Heart left ventricle (tissue), 16 donors: ENCODE data around the gene DTX1. TPM values are rescaled to one million over a fixed set of nuclear protein-coding genes. Genes with fewer than 3 reads are reported as not detected.
A peak's percentile ranks its signal among the peaks of the same experiment; 100 is the strongest.

Source experiments
- ATAC-seq, 4 donors: fragments of 200-7000 bp; cut with Tn5 transposase; one replicate each; pipeline ENCODE4 v1.9.1; 2020 to 2022; ENCODE audit warnings: moderate library complexity in 4 of 4, mild to moderate bottlenecking in 3 of 4, moderate number of reproducible peaks in 1 of 4
- DNase-seq, 5 donors: peaks; one replicate each; pipeline ENCODE4 v3.0.0-alpha.2; 2020
- H3K27ac ChIP-seq, 12 donors: fragments of 200-600 bp; sonication (generic) in 4 of 12; one replicate each; pipeline versions ENCODE4 v1.5.0 to v1.8.0; 2016 to 2022; ENCODE audit warnings: mild to moderate bottlenecking in 2 of 12
- H3K27me3 ChIP-seq, 9 donors: fragments of 200-600 bp; sonication (generic) in 2 of 9; one replicate each; pipeline versions ENCODE4 v1.5.1 to v1.8.0; 2016 to 2022; ENCODE audit warnings: mild to moderate bottlenecking in 3 of 9
- H3K36me3 ChIP-seq, 9 donors: fragments of 200-600 bp; sonication (generic) in 2 of 9; one replicate each; pipeline versions ENCODE4 v1.5.0 to v1.8.0; 2018 to 2022; ENCODE audit warnings: mild to moderate bottlenecking in 2 of 9
- H3K4me1 ChIP-seq, 12 donors: fragments of 200-600 bp; sonication (generic) in 4 of 12; one replicate each; pipeline versions ENCODE4 v1.5.0 to v1.8.0; 2016 to 2022; ENCODE audit warnings: mild to moderate bottlenecking in 3 of 12
- H3K4me3 ChIP-seq, 12 donors: fragments of 200-600 bp; sonication (generic) in 4 of 12; one replicate each; pipeline versions ENCODE4 v1.5.0 to v1.8.0; 2017 to 2022; ENCODE audit warnings: mild to moderate bottlenecking in 9 of 12, moderate library complexity in 4 of 12
- H3K9me3 ChIP-seq, 12 donors: fragments of 200-600 bp; sonication (generic) in 4 of 12; one replicate each; pipeline versions ENCODE4 v1.5.0 to v1.8.0; 2016 to 2022; ENCODE audit warnings: mild to moderate bottlenecking in 1 of 12
- POLR2A ChIP-seq, 2 donors: fragments of 450-650 bp; IDR thresholded peaks; one replicate each; pipeline ENCODE4 v1.6.1; 2017; ENCODE audit warnings: antibody characterized with exemption in 2 of 2, mild to moderate bottlenecking in 2 of 2, moderate library complexity in 2 of 2
- WGBS, 4 donors: extraction: QIAGEN DNeasy Blood & Tissue Kit in 2 of 4; methylation state at CpG; one replicate each; pipeline versions ENCODE4 v1.1.5 to v1.1.7; 2013 to 2018; 5-methylcytosine and 5-hydroxymethylcytosine counted together
- intact Hi-C, 10 donors: fragments of 100-400 bp; cut with DNase I; formaldehyde crosslinking; loops; one replicate each; pipeline versions ENCODE4 v1.11.1 to v1.14.2; 2022
- polyA plus RNA-seq, 2 donors: library from polyadenylated mRNA; stranded (reverse); fragments of 200-250 nt; gene quantifications; one replicate each; pipeline ENCODE4 v1.2.3, GENCODE V29; 2013
- total RNA-seq, 9 donors: library from RNA; depleted of rRNA in 2 of 9; stranded (reverse); fragments of >200 nt in 2 of 9; fragmentation: NEBNext Ultra II Directional in 3 of 9; extraction: Animal tissue kit (Norgen Biotek cat#: 25700) in 3 of 9; gene quantifications; one replicate each; pipeline versions ENCODE4 v1.1.0 to v1.2.4, GENCODE V29; 2016 to 2023
- TF ChIP-seq, protein P1 (sequence below), 12 donors: fragments of 200-600 bp; sonication (generic) in 4 of 12; IDR thresholded peaks; one replicate each; pipeline versions ENCODE4 v1.5.0 to v1.8.0; 2018 to 2022; ENCODE audit warnings: antibody characterized with exemption in 12 of 12, mild to moderate bottlenecking in 5 of 12
- donor health status: ischemic (EF 13 %, LVEDD 7.1; RV severe dilation, severe dysfunction).
- donor health status: healthy with polysubstance abuse.
- donor health status: DM: no; HTN: yes; CAD: no.
- donor health status: DM: no; HTN: no; CAD: no.
- donor health status: ischemic (EF 25% LVEDD 6.9; RV normal size, moderate dysfunction).
- donor health status: ischemic (EF 25% LVEDD 5.7; RV mildly dilated, moderate dysfunction).
- donor health status: healthy.
- donor health status: DM: yes; HTN: yes; CAD: no.
- donor health status: ischemic (EF 35%, LVEDD 5.7; RV mildly dilated, moderate dysfunction).
- donor health status: nonischemic (EF 11% LVEDD 7.7; RV severe dilation, severe dysfunction).
- donor health status: DM: yes; HTN: yes; CAD: no.
- donor health status: PGD.
- donor health status: ischemic (EF 29% LVEDD 5.4; RV normal size, mild dysfunction).
- donor health status: nonischemic (EF 23%, LVEDD 6.1; RV moderate dilation, normal function).

Gene DTX1
- total and polyA plus RNA-seq, 11 donors, result 0.50 to 3.2 (median 1.8) TPM

DNA sequence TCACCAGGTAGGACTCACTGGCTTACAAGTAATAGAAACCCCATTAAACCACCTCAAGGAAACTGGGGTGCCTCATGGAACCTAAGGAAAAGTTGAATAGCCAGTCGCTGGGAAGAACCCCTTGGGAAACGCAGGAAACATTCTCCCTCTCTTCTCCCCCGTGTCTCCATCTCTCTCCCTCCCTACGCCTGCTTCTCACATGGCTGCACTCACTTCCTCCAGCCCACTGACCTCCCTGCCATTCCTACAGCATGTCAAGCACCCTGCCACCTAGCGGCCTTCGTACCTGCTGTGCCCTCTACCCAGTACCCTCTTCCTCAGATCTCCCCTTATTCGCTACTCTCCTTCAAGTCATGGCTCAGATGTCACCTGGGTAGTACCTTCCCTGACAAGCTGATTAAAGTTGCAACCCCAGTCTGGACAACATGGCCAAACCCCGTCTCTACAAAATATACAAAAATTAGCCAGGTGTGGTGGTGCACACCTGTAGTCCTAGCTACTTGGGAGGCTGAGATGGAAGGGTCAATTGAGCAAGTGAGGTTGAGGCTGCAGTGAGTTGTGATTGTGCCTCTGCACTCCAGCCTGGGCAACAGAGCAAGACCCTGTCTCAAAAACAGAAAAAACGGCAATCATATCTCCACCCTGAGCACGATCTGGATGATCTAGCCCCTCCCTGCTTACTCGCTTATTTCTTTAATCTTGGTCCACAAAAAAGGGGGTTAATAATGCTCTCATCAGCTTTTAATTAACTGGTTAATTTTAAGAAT lies 6.4 kb upstream of the DTX1 start:
- 46 to 55% (median 48%) methylated on average over 11 of the region's 11 CpGs for WGBS, 4 donors
- no peak for ATAC-seq
- Histone ChIP-seq H3K27ac (no peak overlapping the region), H3K36me3 (no peaks in the 10 kb centered on the region), H3K9me3 (no peaks in the 10 kb centered on the region), H3K4me3 (no peak overlapping the region), H3K4me1 (no peaks in the 10 kb centered on the region), H3K27me3 (peaks cover 0 to 21% (median 4%) of the 10 kb centered on the region in 9 donors)
- DNase-seq, result no peak
- TF ChIP-seq, protein P1, sequence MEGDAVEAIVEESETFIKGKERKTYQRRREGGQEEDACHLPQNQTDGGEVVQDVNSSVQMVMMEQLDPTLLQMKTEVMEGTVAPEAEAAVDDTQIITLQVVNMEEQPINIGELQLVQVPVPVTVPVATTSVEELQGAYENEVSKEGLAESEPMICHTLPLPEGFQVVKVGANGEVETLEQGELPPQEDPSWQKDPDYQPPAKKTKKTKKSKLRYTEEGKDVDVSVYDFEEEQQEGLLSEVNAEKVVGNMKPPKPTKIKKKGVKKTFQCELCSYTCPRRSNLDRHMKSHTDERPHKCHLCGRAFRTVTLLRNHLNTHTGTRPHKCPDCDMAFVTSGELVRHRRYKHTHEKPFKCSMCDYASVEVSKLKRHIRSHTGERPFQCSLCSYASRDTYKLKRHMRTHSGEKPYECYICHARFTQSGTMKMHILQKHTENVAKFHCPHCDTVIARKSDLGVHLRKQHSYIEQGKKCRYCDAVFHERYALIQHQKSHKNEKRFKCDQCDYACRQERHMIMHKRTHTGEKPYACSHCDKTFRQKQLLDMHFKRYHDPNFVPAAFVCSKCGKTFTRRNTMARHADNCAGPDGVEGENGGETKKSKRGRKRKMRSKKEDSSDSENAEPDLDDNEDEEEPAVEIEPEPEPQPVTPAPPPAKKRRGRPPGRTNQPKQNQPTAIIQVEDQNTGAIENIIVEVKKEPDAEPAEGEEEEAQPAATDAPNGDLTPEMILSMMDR (IDR thresholded peaks at IDR 0.05), result peak in 2 of 12 donors; percentile 9 to 20
- no peak for TF ChIP-seq POLR2A (IDR thresholded peaks at IDR 0.05)
- intact Hi-C loops, result loop anchor here (2.0 to 5.0 kb wide), 9 partner anchors 47 to 125 kb away; no protein-coding TSS in a partner anchor

DNA sequence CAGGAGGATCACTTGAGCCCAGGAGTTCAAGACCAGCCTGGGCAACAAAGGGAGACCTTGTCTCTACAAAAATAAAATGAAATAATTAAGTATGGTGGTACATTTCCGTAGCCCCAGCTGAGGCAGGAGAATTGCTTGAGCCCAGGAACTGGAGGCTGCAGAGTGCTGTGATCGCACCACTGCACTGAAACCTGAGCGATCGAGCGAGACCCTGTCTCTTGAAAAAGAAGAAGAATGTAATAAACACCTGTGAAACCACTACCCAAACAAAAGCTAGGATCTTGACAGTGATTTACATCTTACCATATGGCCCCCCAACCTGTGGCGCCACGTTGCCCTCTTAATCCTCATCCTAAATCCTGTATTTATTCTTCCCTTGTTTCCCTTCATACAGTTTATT lies 5.7 kb upstream of the DTX1 start:
- Histone ChIP-seq H3K9me3 (no peaks in the 10 kb centered on the region), H3K27me3 (peaks cover 0 to 27% (median 5%) of the 10 kb centered on the region in 9 donors), H3K36me3 (no peaks in the 10 kb centered on the region), H3K4me1 (no peaks in the 10 kb centered on the region), H3K27ac (no peak overlapping the region), H3K4me3 (no peak overlapping the region)
- WGBS, 4 donors, result 87 to 95% (median 88%) methylated on average over 7 of the region's 7 CpGs
- TF ChIP-seq, protein P1 (IDR thresholded peaks at IDR 0.05), result no peak
- TF ChIP-seq POLR2A (IDR thresholded peaks at IDR 0.05), result no peak
- ATAC-seq (no peak), DNase-seq (no peak)
- intact Hi-C loops, result loop anchor here in 2 of 10 donors (2.0 to 5.0 kb wide), 3 partner anchors 47 to 122 kb away; no protein-coding TSS in a partner anchor

DNA sequence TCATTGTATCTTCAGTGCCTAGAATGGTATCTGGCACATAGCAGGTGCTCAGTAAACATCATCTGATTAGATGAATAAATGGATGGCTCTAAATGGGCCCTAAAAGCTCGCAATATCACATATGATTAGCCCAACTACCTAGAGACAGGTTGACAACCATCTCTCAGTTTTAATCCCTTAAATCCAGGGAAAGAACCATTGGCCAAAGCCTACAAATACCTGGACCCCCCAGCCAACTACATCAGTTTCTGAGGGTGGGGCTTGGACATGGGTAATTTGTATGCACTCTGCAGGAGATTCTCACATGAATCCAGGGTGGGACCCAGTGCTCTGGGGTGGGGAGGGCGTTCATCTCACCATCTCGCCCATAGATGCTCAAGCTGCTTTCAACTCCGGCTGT lies 4.8 kb upstream of the DTX1 start:
- no peak for DNase-seq
- Histone ChIP-seq H3K36me3 (no peaks in the 10 kb centered on the region), H3K9me3 (no peaks in the 10 kb centered on the region), H3K27ac (no peak overlapping the region), H3K27me3 (peaks cover 4 to 37% (median 13%) of the 10 kb centered on the region in 9 donors), H3K4me3 (no peak overlapping the region), H3K4me1 (peaks cover 0 to 7% (median 1%) of the 10 kb centered on the region in 12 donors)
- no peak for ATAC-seq
- intact Hi-C loops, result loop anchor here in 2 of 10 donors (2.0 to 5.0 kb wide), 3 partner anchors 46 to 121 kb away; no protein-coding TSS in a partner anchor
- TF ChIP-seq POLR2A (IDR thresholded peaks at IDR 0.05), result no peak
- TF ChIP-seq, protein P1 (IDR thresholded peaks at IDR 0.05), result no peak
- WGBS, 4 donors, result 84 to 91% (median 86%) methylated on average over 4 of the region's 4 CpGs

DNA sequence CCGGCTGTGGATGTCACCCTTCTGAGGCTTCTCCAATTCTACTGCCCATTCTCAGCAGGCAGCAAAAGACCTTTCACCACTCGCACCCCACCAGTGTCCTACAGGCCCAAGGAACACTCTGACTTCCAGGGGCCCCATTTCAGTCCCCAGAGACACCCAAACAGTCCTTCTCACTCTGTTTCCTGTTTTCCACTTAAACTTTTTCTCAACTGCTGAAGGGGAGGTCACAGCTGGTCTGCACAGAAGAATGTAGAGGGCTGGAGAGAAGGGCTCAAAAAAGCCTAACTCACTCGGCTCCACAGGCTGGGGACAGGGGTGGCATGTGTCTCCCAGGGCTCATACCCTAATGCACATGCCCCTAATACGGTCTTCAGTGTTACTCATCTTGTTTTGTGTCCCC lies 4.2 kb upstream of the DTX1 start:
- TF ChIP-seq POLR2A (IDR thresholded peaks at IDR 0.05), result no peak
- TF ChIP-seq, protein P1 (IDR thresholded peaks at IDR 0.05), result no peak

More for the DNA sequence above, 4.2 kb upstream of the DTX1 start:
- ATAC-seq, result no peak
- Histone ChIP-seq H3K4me3 (no peak overlapping the region), H3K27me3 (peaks cover 8 to 42% (median 19%) of the 10 kb centered on the region in 9 donors), H3K9me3 (no peaks in the 10 kb centered on the region), H3K4me1 (peaks cover 0 to 12% (median 5%) of the 10 kb centered on the region in 12 donors), H3K27ac (no peak overlapping the region), H3K36me3 (no peaks in the 10 kb centered on the region)
- intact Hi-C loops, result loop anchor here in 2 of 10 donors (5.0 kb wide), 2 partner anchors 45 to 120 kb away; no protein-coding TSS in a partner anchor
- no peak for DNase-seq
- 52 to 66% (median 59%) methylated on average over 4 of the region's 4 CpGs for WGBS, 4 donors
